Aorta (tissue), 5 donors: ENCODE measurements around the gene MED12L. TPM values are rescaled to one million over a fixed set of nuclear protein-coding genes. Genes with fewer than 3 reads are reported as not detected.

Experiments used
- ATAC-seq: fragments of 200-7000 bp; cut with Tn5 transposase; one replicate; pipeline ENCODE4 v1.9.1; 2022; ENCODE audit warnings: moderate library complexity; ENCODE audit not compliant: low FRiP score
- DNase-seq, 2 donors: peaks; one replicate each; pipeline ENCODE4 v3.0.0-alpha.2; 2020
- H3K27ac ChIP-seq, 2 donors: one replicate each; pipeline ENCODE4 v1.5.1; 2013; ENCODE audit warnings: low read length in 2 of 2, mild to moderate bottlenecking in 2 of 2, moderate library complexity in 2 of 2, control low read depth in 1 of 2, inconsistent platforms in 1 of 2, low read depth in 1 of 2
- H3K27me3 ChIP-seq, 2 donors: one replicate each; pipeline ENCODE4 v1.6.1; 2013; ENCODE audit warnings: control low read depth in 1 of 2, low read length in 1 of 2, mild to moderate bottlenecking in 1 of 2, moderate library complexity in 1 of 2; ENCODE audit not compliant: insufficient read depth in 2 of 2, control insufficient read depth in 1 of 2
- H3K36me3 ChIP-seq, 2 donors: one replicate each; pipeline ENCODE4 v1.6.1; 2013; ENCODE audit warnings: control low read depth in 1 of 2, low read length in 1 of 2, mild to moderate bottlenecking in 1 of 2; ENCODE audit not compliant: insufficient read depth in 2 of 2, control insufficient read depth in 1 of 2
- H3K4me1 ChIP-seq, 2 donors: one replicate each; pipeline ENCODE4 v1.6.1; 2013; ENCODE audit warnings: low read length in 2 of 2, control low read depth in 1 of 2, mild to moderate bottlenecking in 1 of 2, moderate library complexity in 1 of 2; ENCODE audit not compliant: insufficient read depth in 2 of 2, control insufficient read depth in 1 of 2
- H3K4me3 ChIP-seq, 2 donors: one replicate each; pipeline ENCODE4 v1.5.1; 2013; ENCODE audit warnings: low read length in 2 of 2, control low read depth in 1 of 2, mild to moderate bottlenecking in 1 of 2
- H3K9me3 ChIP-seq: one replicate; pipeline ENCODE4 v1.6.1; 2013; ENCODE audit warnings: mild to moderate bottlenecking, low read length; ENCODE audit not compliant: control insufficient read depth
- WGBS, 2 donors: extraction: QIAGEN DNeasy Blood & Tissue Kit; methylation state at CpG; one replicate each; pipeline ENCODE4 v1.1.7; 2013; 5-methylcytosine and 5-hydroxymethylcytosine counted together
- intact Hi-C, 2 donors: fragments of 100-400 bp; cut with DNase I; formaldehyde crosslinking; loops; one replicate each; pipeline versions ENCODE4 v1.14.2 to v1.15.0; 2022
- polyA plus RNA-seq, 2 donors: library from polyadenylated mRNA; stranded (reverse); fragments of 200-250 nt; gene quantifications; one replicate each; pipeline ENCODE4 v1.2.3, GENCODE V29; 2013
- total RNA-seq, 2 donors: library from RNA; stranded (reverse); fragmentation: NEBNext Ultra II Directional; extraction: Animal tissue kit (Norgen Biotek cat#: 25700); gene quantifications; one replicate each; pipeline ENCODE4 v1.2.1, GENCODE V29; 2021
- donor health status: healthy with polysubstance abuse.
- donor health status: Bipolar disorder and iron deficiency.
- donor health status: DM: no; HTN: no; CAD: no.
- donor health status: DM: no; HTN: no; CAD: no.
- donor health status: DM: yes; HTN: yes; CAD: no.

Gene MED12L
- total and polyA plus RNA-seq, 4 donors = 1.1 to 2.3 TPM; not detected in 2

DNA sequence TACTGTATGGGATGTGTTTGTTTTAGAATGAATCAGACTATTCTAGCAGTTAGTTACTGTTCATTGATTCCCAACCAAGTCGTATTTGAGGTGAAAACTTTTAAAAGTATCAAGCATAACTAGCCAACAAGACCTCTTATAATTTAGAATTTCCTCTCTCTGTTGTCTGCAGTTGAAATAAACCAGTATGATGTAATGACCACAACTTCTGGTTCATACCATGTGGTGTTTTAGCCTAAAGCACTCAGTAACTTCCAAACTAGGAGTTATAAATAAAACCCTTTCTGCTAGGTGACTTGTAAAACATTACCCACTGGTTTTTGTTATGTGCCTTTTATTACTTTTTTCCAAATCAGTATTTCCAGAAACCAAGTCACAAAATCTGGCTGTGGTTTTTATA, 318.9 kb downstream of the MED12L start:
- 65 to 68% methylated on average over 1 of the region's 1 CpG for WGBS, 2 donors
- ATAC-seq (no peak), DNase-seq (no peak)
- H3K36me3 ChIP-seq = no peaks in the 10 kb centered on the region
- H3K27me3 ChIP-seq = no peaks in the 10 kb centered on the region
- no peak overlapping the region for H3K4me3 ChIP-seq
- H3K9me3 ChIP-seq = no peaks in the 10 kb centered on the region
- intact Hi-C loops = no loop called here
- H3K4me1 ChIP-seq = no peaks in the 10 kb centered on the region
- H3K27ac ChIP-seq = no peak overlapping the region

GRCh38 chr3:151407928-151408327, 322.5 kb downstream of the MED12L start:
- no peaks in the 10 kb centered on the region for H3K9me3 ChIP-seq
- no peak overlapping the region for H3K4me3 ChIP-seq
- no peak overlapping the region for H3K27ac ChIP-seq
- intact Hi-C loops = no loop called here
- no peaks in the 10 kb centered on the region for H3K4me1 ChIP-seq
- H3K36me3 ChIP-seq = no peaks in the 10 kb centered on the region
- 96 to 97% methylated on average over 2 of the region's 2 CpGs for WGBS, 2 donors
- DNase-seq (no peak), ATAC-seq (no peak)
- no peaks in the 10 kb centered on the region for H3K27me3 ChIP-seq

- H3K4me1 ChIP-seq = no peaks in the 10 kb centered on the region
- H3K27me3 ChIP-seq = no peaks in the 10 kb centered on the region
- no peaks in the 10 kb centered on the region for H3K36me3 ChIP-seq
- DNase-seq (no peak), ATAC-seq (no peak)
- 78 to 80% methylated on average over 9 of the region's 9 CpGs for WGBS, 2 donors
- intact Hi-C loops = no loop called here
- no peak overlapping the region for H3K27ac ChIP-seq
- no peaks in the 10 kb centered on the region for H3K9me3 ChIP-seq
- no peak overlapping the region for H3K4me3 ChIP-seq
Observed at GRCh38 chr3:151410891-151411559, 325.6 kb downstream of the MED12L start.

GRCh38 chr3:151412989-151413388, 327.5 kb downstream of the MED12L start:
- DNase-seq = no peak

GRCh38 chr3:151415289-151415688, 329.8 kb downstream of the MED12L start:
- Histone ChIP-seq H3K9me3 (no peaks in the 10 kb centered on the region), H3K27ac (no peak overlapping the region), H3K4me3 (no peak overlapping the region), H3K4me1 (no peaks in the 10 kb centered on the region), H3K27me3 (no peaks in the 10 kb centered on the region), H3K36me3 (no peaks in the 10 kb centered on the region)
- 28 to 70% methylated on average over 1 of the region's 1 CpG for WGBS, 2 donors
- intact Hi-C loops = no loop called here
- DNase-seq (no peak), ATAC-seq (no peak)

More at GRCh38 chr3:151412989-151413388, 327.5 kb downstream of the MED12L start:
- Histone ChIP-seq H3K36me3 (no peaks in the 10 kb centered on the region), H3K9me3 (no peaks in the 10 kb centered on the region), H3K4me1 (no peaks in the 10 kb centered on the region), H3K4me3 (no peak overlapping the region), H3K27me3 (no peaks in the 10 kb centered on the region), H3K27ac (no peak overlapping the region)
- intact Hi-C loops = no loop called here
- ATAC-seq = no peak
- 79 to 86% methylated on average over 5 of the region's 5 CpGs for WGBS, 2 donors

DNA sequence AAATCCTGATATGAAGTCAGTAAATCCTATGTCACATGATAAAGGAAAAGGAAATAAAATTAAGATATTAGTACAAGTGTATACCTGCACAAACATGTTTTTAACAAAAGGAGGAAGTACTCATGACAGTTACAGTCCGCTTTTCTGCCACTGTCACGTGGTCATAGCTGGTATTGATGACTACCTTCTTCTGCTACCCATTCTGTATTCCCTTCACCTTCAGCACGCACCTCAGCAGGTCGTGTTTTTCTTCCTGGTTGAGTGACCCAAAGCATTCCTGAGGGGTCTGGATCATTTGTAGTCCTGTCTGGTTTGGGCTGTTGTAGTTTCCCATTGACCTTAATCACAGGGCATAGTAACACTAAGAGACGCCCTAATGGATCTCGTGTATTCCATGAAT, 334.3 kb downstream of the MED12L start:
- Histone ChIP-seq H3K4me3 (no peak overlapping the region), H3K9me3 (no peaks in the 10 kb centered on the region), H3K4me1 (no peaks in the 10 kb centered on the region), H3K27ac (no peak overlapping the region), H3K36me3 (no peaks in the 10 kb centered on the region), H3K27me3 (no peaks in the 10 kb centered on the region)
- DNase-seq = no peak
- intact Hi-C loops = no loop called here
- 69 to 85% methylated on average over 6 of the region's 6 CpGs for WGBS, 2 donors
- no peak for ATAC-seq

- no peak overlapping the region for H3K4me3 ChIP-seq
- H3K27ac ChIP-seq = no peak overlapping the region
- H3K4me1 ChIP-seq = no peaks in the 10 kb centered on the region
- DNase-seq (no peak), ATAC-seq (no peak)
- no peaks in the 10 kb centered on the region for H3K27me3 ChIP-seq
- no peaks in the 10 kb centered on the region for H3K9me3 ChIP-seq
- intact Hi-C loops = no loop called here
- WGBS, 2 donors = 75 to 85% methylated on average over 4 of the region's 4 CpGs
- H3K36me3 ChIP-seq = no peaks in the 10 kb centered on the region
Observed at GRCh38 chr3:151421938-151422337, 336.5 kb downstream of the MED12L start.

- intact Hi-C loops = no loop called here
- no peaks in the 10 kb centered on the region for H3K9me3 ChIP-seq
- no peaks in the 10 kb centered on the region for H3K4me1 ChIP-seq
- ATAC-seq = no peak
- 86 to 91% methylated on average over 5 of the region's 5 CpGs for WGBS, 2 donors
- H3K4me3 ChIP-seq = no peak overlapping the region
- no peak for DNase-seq
- H3K27me3 ChIP-seq = no peaks in the 10 kb centered on the region
- no peaks in the 10 kb centered on the region for H3K36me3 ChIP-seq
- H3K27ac ChIP-seq = no peak overlapping the region
Observed at GRCh38 chr3:151423091-151423490, 337.6 kb downstream of the MED12L start.

- H3K4me3 ChIP-seq = no peak overlapping the region
- peaks cover 2% of the 10 kb centered on the region for H3K9me3 ChIP-seq
- intact Hi-C loops = no loop called here
- H3K27ac ChIP-seq = no peak overlapping the region
- no peaks in the 10 kb centered on the region for H3K36me3 ChIP-seq
- no peaks in the 10 kb centered on the region for H3K27me3 ChIP-seq
- 80 to 83% methylated on average over 4 of the region's 4 CpGs for WGBS, 2 donors
- no peaks in the 10 kb centered on the region for H3K4me1 ChIP-seq
- DNase-seq (no peak), ATAC-seq (no peak)
Observed at GRCh38 chr3:151425627-151426340, 340.3 kb downstream of the MED12L start.
